CD4-positive, alpha-beta T cell treated with Interleukin-12 subunit alpha and Interleukin-12 subunit beta, for 1 hour (primary cell): ENCODE data around the gene NAPG.
"Not testable (repeated sequence)": the region's sequence is repeated elsewhere in the genome, so short reads cannot be mapped to it uniquely, and the experiment has no call there.

Experiments
- DNase-seq: peaks from one replicate; pipeline ENCODE4 v3.0.0-alpha.2; 2020

The NAPG gene

GRCh38 chr18:10552226-10552625 lies 26.4 kb downstream of the NAPG start:
- no peak for DNase-seq

- DNase-seq: not testable (repeated sequence)
Measured at GRCh38 chr18:10556251-10556650, 30.4 kb downstream of the NAPG start.

GRCh38 chr18:10557085-10557677 lies 31.4 kb downstream of the NAPG start:
- DNase-seq: no peak

GRCh38 chr18:10558243-10558966 lies 32.6 kb downstream of the NAPG start:
- DNase-seq: no peak

GRCh38 chr18:10558967-10559298 lies 33.1 kb downstream of the NAPG start:
- DNase-seq: no peak

GRCh38 chr18:10559553-10560451 lies 34.0 kb downstream of the NAPG start:
- no peak for DNase-seq

- DNase-seq: peak; percentile 51
Measured at GRCh38 chr18:10560452-10561045, 34.7 kb downstream of the NAPG start.

GRCh38 chr18:10562773-10563160 lies 36.9 kb downstream of the NAPG start:
- DNase-seq: no peak

- no peak for DNase-seq
Measured at GRCh38 chr18:10563886-10564285, 38.1 kb downstream of the NAPG start.

- DNase-seq: no peak
Measured at GRCh38 chr18:10564975-10565773, 39.3 kb downstream of the NAPG start.

- DNase-seq: no peak
Measured at GRCh38 chr18:10565835-10566234, 40.0 kb downstream of the NAPG start.

GRCh38 chr18:10566390-10566789 lies 40.6 kb downstream of the NAPG start:
- no peak for DNase-seq

- not testable (repeated sequence) for DNase-seq
Measured at GRCh38 chr18:10569941-10570340, 44.1 kb downstream of the NAPG start.

GRCh38 chr18:10570622-10571021 lies 44.8 kb downstream of the NAPG start:
- no peak for DNase-seq

GRCh38 chr18:10571537-10571936 lies 45.7 kb downstream of the NAPG start:
- DNase-seq: no peak

GRCh38 chr18:10573261-10573660 lies 47.4 kb downstream of the NAPG start:
- DNase-seq: not testable (repeated sequence)

GRCh38 chr18:10574412-10574811 lies 48.6 kb downstream of the NAPG start:
- not testable (repeated sequence) for DNase-seq

GRCh38 chr18:10577842-10578572 lies 52.2 kb downstream of the NAPG start:
- DNase-seq: not testable (repeated sequence)

- DNase-seq: not testable (repeated sequence)
Measured at GRCh38 chr18:10578573-10578899, 52.7 kb downstream of the NAPG start.

GRCh38 chr18:10579079-10579867 lies 53.4 kb downstream of the NAPG start:
- DNase-seq: no peak

- no peak for DNase-seq
Measured at GRCh38 chr18:10580215-10580614, 54.4 kb downstream of the NAPG start.
